Panc1 (cell line): ENCODE data around the gene SLC6A7. TPM values are rescaled to one million over a fixed set of nuclear protein-coding genes. Genes with fewer than 3 reads are reported as not detected.

Source experiments
- ATAC-seq: fragments of 200-7000 bp; cut with Tn5 transposase; 2 replicates; pipeline ENCODE4 v1.9.1; 2020; ENCODE audit warnings: mild to moderate bottlenecking, moderate library complexity
- BruUV-seq: library from RNA; stranded (reverse); fragments of 400-500 nt; replicated peaks from 2 replicates; lab custom pipeline; 2021; lab: Mats Ljungman, UMichigan
- CTCF ChIA-PET: fragments of 300-600 bp; sonication (Branson Sonifier 250); formaldehyde crosslinking; loops from one replicate; lab custom pipeline; 2022; ENCODE audit warnings: antibody characterized with exemption; lab: Charles Lee
- POLR2A ChIA-PET: fragments of 300-600 bp; sonication (Branson Sonifier 250); formaldehyde crosslinking; loops from one replicate; lab custom pipeline; 2022; ENCODE audit warnings: antibody characterized with exemption; lab: Charles Lee
- DNase-seq: peaks from one replicate; pipeline ENCODE4 v3.0.0-alpha.2; 2010; ENCODE audit warnings: low read depth, low spot score
- H3K27ac ChIP-seq: 2 replicates; pipeline ENCODE4 v1.5.1; 2011; ENCODE audit warnings: mild to moderate bottlenecking, low read length, inconsistent platforms
- H3K27me3 ChIP-seq: fragments of 200-500 bp; sonication (Bioruptor generic); 2 replicates; pipeline ENCODE4 v1.6.0; 2014; ENCODE audit warnings: low read length, inconsistent platforms; ENCODE audit not compliant: control insufficient read depth, insufficient read depth
- H3K36me3 ChIP-seq: fragments of 200-500 bp; sonication (Bioruptor generic); 2 replicates; pipeline ENCODE4 v1.5.1; 2014; ENCODE audit warnings: inconsistent platforms, mild to moderate bottlenecking, low read length, moderate library complexity; ENCODE audit not compliant: control insufficient read depth, insufficient read depth
- H3K4me1 ChIP-seq: 2 replicates; pipeline ENCODE4 v1.5.1; 2011; ENCODE audit warnings: inconsistent platforms, mild to moderate bottlenecking, low read length, moderate library complexity; ENCODE audit not compliant: control insufficient read depth, insufficient read depth
- H3K4me3 ChIP-seq, 2 experiments: 2 replicates each; pipeline ENCODE4 v1.5.1; 2011 to 2012; ENCODE audit warnings: low read depth in 2 of 2, low read length in 2 of 2, mild to moderate bottlenecking in 2 of 2, inconsistent platforms in 1 of 2, moderate library complexity in 1 of 2
- H3K9me3 ChIP-seq: fragments of 200-500 bp; sonication (Bioruptor generic); 2 replicates; pipeline ENCODE4 v1.5.1; 2014; ENCODE audit warnings: low read depth, mild to moderate bottlenecking, inconsistent platforms, low read length, moderate library complexity; ENCODE audit not compliant: control insufficient read depth, insufficient read depth
- CTCF ChIP-seq: fragments of 450-650 bp; IDR thresholded peaks from 2 replicates; pipeline ENCODE4 v1.5.1; 2017; ENCODE audit warnings: mild to moderate bottlenecking
- POLR2AphosphoS5 ChIP-seq: IDR thresholded peaks from 2 replicates; pipeline ENCODE4 v1.6.1; 2012; ENCODE audit warnings: mild to moderate bottlenecking, low read depth, low read length, moderate library complexity
- REST ChIP-seq, 2 experiments: IDR thresholded peaks; 2 replicates each; pipeline ENCODE4 v1.6.1; 2011 to 2012; ENCODE audit warnings: low read depth in 2 of 2, control low read depth in 1 of 2, low read length in 1 of 2, mild to moderate bottlenecking in 1 of 2, moderate library complexity in 1 of 2; ENCODE audit not compliant: insufficient read depth in 1 of 2
- SIN3A ChIP-seq: IDR thresholded peaks from 2 replicates; pipeline ENCODE4 v1.6.1; 2012; ENCODE audit warnings: low read depth, mild to moderate bottlenecking, low read length, moderate library complexity, borderline replicate concordance; ENCODE audit not compliant: insufficient read depth
- TCF7L2 ChIP-seq: IDR thresholded peaks from 2 replicates; pipeline ENCODE4 v1.6.1; 2011; ENCODE audit warnings: mild to moderate bottlenecking, low read depth, low read length, inconsistent platforms
- in situ Hi-C: cut with HindIII; loops from 2 replicates; pipeline ENCODE4 v1.10.0; 2016; ENCODE audit warnings: low sequenced_read_pairs, low pct_unique_long_range_greater_than_20kb
- intact Hi-C: fragments of 100-400 bp; cut with micrococcal nuclease; formaldehyde crosslinking; loops from one replicate; pipeline ENCODE4 v1.10.0; 2022; ENCODE audit not compliant: unreplicated experiment
- total RNA-seq: library from RNA; stranded (reverse); gene quantifications from one replicate; pipeline ENCODE4 v1.2.1, GENCODE V29; 2021; ENCODE audit not compliant: unreplicated experiment

The SLC6A7 gene
- total RNA-seq, 1 experiment from 2014 or later: not detected

- no peaks in the 10 kb centered on the region for H3K9me3 ChIP-seq
- H3K4me3 ChIP-seq: no peak overlapping the region
- intact Hi-C loops: no loop called here
- no peaks in the 10 kb centered on the region for H3K27me3 ChIP-seq
- no peak for ATAC-seq
- H3K4me1 ChIP-seq: peaks cover 18% of the 10 kb centered on the region
- no peaks in the 10 kb centered on the region for H3K36me3 ChIP-seq
- ChIA-PET CTCF (no interaction called here), POLR2A (no interaction called here)
- no TSS peak for BruUV-seq
- no peak for DNase-seq
- in situ Hi-C loops: no loop called here
- no peak for TF ChIP-seq REST (IDR thresholded peaks at IDR 0.05; ENCODE audit: insufficient read depth in 1 of 2, low read depth in 2 of 2, low read length in 1 of 2)
- TF ChIP-seq CTCF: no peak
- no peak for TF ChIP-seq POLR2AphosphoS5
- no peak for TF ChIP-seq SIN3A
- TF ChIP-seq TCF7L2: no peak
- no peak overlapping the region for H3K27ac ChIP-seq
Observed at GRCh38 chr5:150144246-150144801, 45.5 kb upstream of the SLC6A7 start.

GRCh38 chr5:150144879-150145278, 45.0 kb upstream of the SLC6A7 start:
- no peak for ATAC-seq
- in situ Hi-C loops: no loop called here
- ChIA-PET CTCF (no interaction called here), POLR2A (interaction anchor here (0.6 kb wide), 3 partner anchors 138 to 774 kb away, joined by 5 to 14 read pairs (median 7); no protein-coding TSS in a partner anchor)
- Histone ChIP-seq H3K27me3 (no peaks in the 10 kb centered on the region), H3K4me3 (no peak overlapping the region), H3K9me3 (no peaks in the 10 kb centered on the region), H3K27ac (no peak overlapping the region), H3K4me1 (peaks cover 18% of the 10 kb centered on the region), H3K36me3 (no peaks in the 10 kb centered on the region)
- intact Hi-C loops: no loop called here
- BruUV-seq: no TSS peak
- no peak for DNase-seq
- TF ChIP-seq SIN3A (no peak), REST (IDR thresholded peaks at IDR 0.05; ENCODE audit: insufficient read depth in 1 of 2, low read depth in 2 of 2, low read length in 1 of 2) (no peak), POLR2AphosphoS5 (no peak), CTCF (no peak), TCF7L2 (no peak)
